A549 treated with CpdA at 1 μM for 4 hours (cell line): ENCODE data around the gene FOXO3. TPM values are rescaled to one million over a fixed set of nuclear protein-coding genes. Genes with fewer than 3 reads are reported as not detected.

Source experiments
- total RNA-seq: library from RNA; stranded (reverse); fragments of 200-300 nt; extraction: Qiagen RNA extraction; gene quantifications from 5 replicates; pipeline ENCODE4 v1.2.3, GENCODE V29; 2022; ENCODE audit warnings: low read depth

The FOXO3 gene
- 5.7 to 7.8 TPM (median 6.7 TPM) in 5 replicates for total RNA-seq

GRCh38 chr6:108560463-108561308 lies at the start of gene FOXO3:
Gene FOXO3 (plus strand): TSS chr6:108560917. CDS start chr6:108561209, 292 bp downstream.

